Right lobe of liver (tissue), 4 donors: ENCODE results near the gene ARL2.

Experiments used
- POLR2A ChIP-seq: fragments of 450-650 bp; IDR thresholded peaks from one replicate; pipeline ENCODE4 v1.6.1; 2017; ENCODE audit warnings: antibody characterized with exemption, mild to moderate bottlenecking
- TF ChIP-seq, protein P1 (sequence below), 4 donors: fragments of 200-600 bp in 3 of 4; fragments of 450-650 bp in 1 of 4; IDR thresholded peaks; one replicate each; pipeline versions ENCODE4 v1.5.1 to v1.8.0; 2016 to 2022; ENCODE audit warnings: antibody characterized with exemption in 4 of 4, mild to moderate bottlenecking in 2 of 4
- donor health status: DM: no; HTN: no; CAD: no.
- donor health status: DM: no; HTN: no; CAD: no.
- donor health status: DM: no; HTN: yes; CAD: no.

DNA sequence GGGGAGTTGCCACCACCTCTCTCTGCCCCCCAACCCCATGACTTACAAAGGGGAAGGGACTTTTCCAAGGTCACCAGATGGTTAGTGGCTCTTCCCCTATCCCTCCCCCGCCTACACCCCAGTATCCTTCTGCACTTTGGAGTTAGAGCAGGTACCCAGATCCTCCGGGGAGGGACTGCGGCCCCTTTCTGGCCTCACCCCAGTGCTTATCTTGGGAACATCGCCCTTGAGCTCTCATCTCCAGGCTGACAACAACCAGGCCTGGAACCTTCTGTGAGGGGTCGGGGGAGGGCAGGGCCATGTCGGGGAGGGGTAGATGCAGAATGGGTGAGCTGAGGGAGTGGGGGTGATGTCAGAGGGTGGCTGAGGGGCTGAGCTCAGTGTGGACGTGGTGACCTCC is 51.9 kb downstream of the ARL2 start:
- TF ChIP-seq POLR2A: no peak
- TF ChIP-seq, protein P1, sequence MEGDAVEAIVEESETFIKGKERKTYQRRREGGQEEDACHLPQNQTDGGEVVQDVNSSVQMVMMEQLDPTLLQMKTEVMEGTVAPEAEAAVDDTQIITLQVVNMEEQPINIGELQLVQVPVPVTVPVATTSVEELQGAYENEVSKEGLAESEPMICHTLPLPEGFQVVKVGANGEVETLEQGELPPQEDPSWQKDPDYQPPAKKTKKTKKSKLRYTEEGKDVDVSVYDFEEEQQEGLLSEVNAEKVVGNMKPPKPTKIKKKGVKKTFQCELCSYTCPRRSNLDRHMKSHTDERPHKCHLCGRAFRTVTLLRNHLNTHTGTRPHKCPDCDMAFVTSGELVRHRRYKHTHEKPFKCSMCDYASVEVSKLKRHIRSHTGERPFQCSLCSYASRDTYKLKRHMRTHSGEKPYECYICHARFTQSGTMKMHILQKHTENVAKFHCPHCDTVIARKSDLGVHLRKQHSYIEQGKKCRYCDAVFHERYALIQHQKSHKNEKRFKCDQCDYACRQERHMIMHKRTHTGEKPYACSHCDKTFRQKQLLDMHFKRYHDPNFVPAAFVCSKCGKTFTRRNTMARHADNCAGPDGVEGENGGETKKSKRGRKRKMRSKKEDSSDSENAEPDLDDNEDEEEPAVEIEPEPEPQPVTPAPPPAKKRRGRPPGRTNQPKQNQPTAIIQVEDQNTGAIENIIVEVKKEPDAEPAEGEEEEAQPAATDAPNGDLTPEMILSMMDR (IDR thresholded peaks at IDR 0.05): no peak
